Endothelial cell of umbilical vein (primary cell): ENCODE measurements around the gene RASGEF1C. TPM values are rescaled to one million over a fixed set of nuclear protein-coding genes. Genes with fewer than 3 reads are reported as not detected.

Experiments
- BruUV-seq: library from RNA; stranded (reverse); fragments of 400-500 nt; replicated peaks from 2 replicates; lab custom pipeline; 2021; lab: Mats Ljungman, UMichigan
- CTCF ChIA-PET: fragments of 300-600, 350-600 bp; sonication (Branson Sonifier 250); formaldehyde crosslinking; loops from one replicate; lab custom pipeline; 2021; ENCODE audit warnings: antibody characterized with exemption, inconsistent platforms; lab: Charles Lee
- POLR2A ChIA-PET: fragments of 300-600, 350-600 bp; sonication (Branson Sonifier 250); formaldehyde crosslinking; loops from one replicate; lab custom pipeline; 2021; ENCODE audit warnings: antibody characterized with exemption, inconsistent platforms; lab: Charles Lee
- DNase-seq: peaks from one replicate; pipeline ENCODE4 v3.0.0-alpha.2; 2011; ENCODE audit warnings: low read depth, low spot score
- FAIRE-seq: peaks from 2 replicates; lab custom pipeline; 2011; peaks lifted over from hg19 to GRCh38; lab: Jason Lieb, UNC
- H2AFZ ChIP-seq: 2 replicates; pipeline ENCODE4 v1.6.0; 2012; ENCODE audit warnings: low read depth, low read length, control low read depth, inconsistent platforms
- H3K27ac ChIP-seq: 2 replicates; pipeline ENCODE4 v1.5.1; 2011; ENCODE audit warnings: low read depth, mild to moderate bottlenecking, control low read depth, low read length, moderate library complexity; ENCODE audit not compliant: insufficient read depth
- H3K27me3 ChIP-seq, 2 experiments: 2 replicates each; pipeline versions ENCODE4 v1.6.0 to v1.6.1; 2011; ENCODE audit warnings: low read length in 2 of 2, mixed read lengths in 1 of 2; ENCODE audit not compliant: control insufficient read depth in 2 of 2, insufficient read depth in 2 of 2
- H3K36me3 ChIP-seq, 2 experiments: 2 replicates in 1 of 2; 3 replicates in 1 of 2; pipeline ENCODE4 v1.5.1; 2011; ENCODE audit warnings: low read length in 2 of 2, mild to moderate bottlenecking in 1 of 2, moderate library complexity in 1 of 2; ENCODE audit not compliant: control insufficient read depth in 2 of 2, insufficient read depth in 2 of 2; ENCODE audit errors: extremely low read depth in 1 of 2
- H3K4me1 ChIP-seq: 3 replicates; pipeline ENCODE4 v1.5.1; 2011; ENCODE audit warnings: mild to moderate bottlenecking, low read length; ENCODE audit not compliant: control insufficient read depth, insufficient read depth; ENCODE audit errors: extremely low read depth
- H3K4me2 ChIP-seq: 2 replicates; pipeline ENCODE4 v1.6.1; 2011; ENCODE audit warnings: low read length, control low read depth, mixed read lengths; ENCODE audit not compliant: insufficient read depth
- H3K4me3 ChIP-seq, 3 experiments: fragments of 200-600 bp in 1 of 3; sonication (generic), shearing (Covaris generic) in 1 of 3; replicated peaks in 1 of 3; 2 replicates each; pipeline ENCODE4 v1.5.1; 2011 to 2016; ENCODE audit warnings: control low read depth in 3 of 3, low read length in 3 of 3, mild to moderate bottlenecking in 2 of 3, inconsistent platforms in 1 of 3, low read depth in 1 of 3, moderate library complexity in 1 of 3; ENCODE audit not compliant: insufficient read depth in 1 of 3
- H3K79me2 ChIP-seq: 2 replicates; pipeline ENCODE4 v1.6.0; 2012; ENCODE audit warnings: low read length, inconsistent platforms; ENCODE audit not compliant: control insufficient read depth, insufficient read depth
- H3K9ac ChIP-seq: replicated peaks from 2 replicates; pipeline ENCODE3; 2011; ENCODE audit warnings: low read length, control low read depth; ENCODE audit not compliant: insufficient read depth; ENCODE audit errors: extremely low read depth
- H3K9me1 ChIP-seq: replicated peaks from 3 replicates; pipeline ENCODE4 v1.6.0; 2011; ENCODE audit warnings: mild to moderate bottlenecking, low read length; ENCODE audit not compliant: control insufficient read depth, insufficient read depth; ENCODE audit errors: extremely low read depth
- H3K9me3 ChIP-seq: replicated peaks from 2 replicates; pipeline ENCODE4 v1.5.1; 2012; ENCODE audit warnings: low read length, inconsistent platforms; ENCODE audit not compliant: control insufficient read depth, insufficient read depth
- H4K20me1 ChIP-seq: replicated peaks from 2 replicates; pipeline ENCODE3; 2011; ENCODE audit warnings: mild to moderate bottlenecking, low read length; ENCODE audit not compliant: control insufficient read depth, insufficient read depth; ENCODE audit errors: extremely low read depth
- CTCF ChIP-seq, 2 donors: IDR thresholded peaks; 1 replicate in 1 of 2; 2 replicates in 1 of 2; pipeline ENCODE4 v1.5.1; 2011; ENCODE audit warnings: low read length in 2 of 2, mild to moderate bottlenecking in 2 of 2, moderate library complexity in 2 of 2, control low read depth in 1 of 2, inconsistent platforms in 1 of 2, low read depth in 1 of 2; ENCODE audit not compliant: insufficient read depth in 1 of 2; ENCODE audit errors: extremely low read depth in 1 of 2
- EZH2 ChIP-seq: IDR thresholded peaks from 2 replicates; pipeline ENCODE4 v1.6.1; 2012; ENCODE audit warnings: borderline replicate concordance, low read depth, mild to moderate bottlenecking, moderate library complexity, low read length, inconsistent platforms; ENCODE audit not compliant: severe bottlenecking
- GATA2 ChIP-seq: IDR thresholded peaks from 2 replicates; pipeline ENCODE4 v1.7.0; 2011; ENCODE audit warnings: low read depth, mild to moderate bottlenecking, moderate library complexity, mixed read lengths, low read length; ENCODE audit not compliant: insufficient read length, insufficient read depth
- MAX ChIP-seq: IDR thresholded peaks from 2 replicates; pipeline ENCODE4 v1.6.1; 2011; ENCODE audit not compliant: insufficient read depth, insufficient read length
- MYC ChIP-seq: IDR thresholded peaks from one replicate; pipeline ENCODE4 v1.6.1; 2011; ENCODE audit warnings: mild to moderate bottlenecking, low read depth, low read length
- POLR2A ChIP-seq: IDR thresholded peaks from 2 replicates; pipeline ENCODE4 v1.6.1; 2012; ENCODE audit warnings: low read depth, mild to moderate bottlenecking, control low read depth, low read length
- dilution Hi-C: fragments of 300-500 bp; cut with MboI; formaldehyde crosslinking; loops from one replicate; pipeline ENCODE4 v1.15.0; 2019; ENCODE audit warnings: low sequenced_read_pairs; ENCODE audit not compliant: extremely low pct_ligation_motif_present
- intact Hi-C: fragments of 100-400 bp; cut with micrococcal nuclease; formaldehyde crosslinking; loops from one replicate; pipeline ENCODE4 v1.10.0; 2022
- polyA plus RNA-seq, 4 experiments: library from polyadenylated mRNA; depleted of rRNA in 3 of 4; stranded (reverse) in 3 of 4; unstranded in 1 of 4; fragments of >200 nt; gene quantifications; 2 replicates each; pipeline versions ENCODE4 v1.2.1 to v1.2.3, GENCODE V29; 2011 to 2012; ENCODE audit warnings: missing spikeins in 1 of 4
- total RNA-seq: library from RNA; stranded (reverse); gene quantifications from 2 replicates; pipeline ENCODE4 v1.2.3, GENCODE V29; 2021

RASGEF1C gene
- total and polyA plus RNA-seq, 2 donors (not counting 3 experiments of a cell fraction or from before 2014, with no cell fraction given) = not detected

- Histone ChIP-seq H3K27ac (no peak overlapping the region), H3K4me2 (no peak overlapping the region), H3K79me2 (no peaks in the 10 kb centered on the region), H2AFZ (no peak overlapping the region), H3K4me1 (no peaks in the 10 kb centered on the region), H3K27me3 (no peaks in the 10 kb centered on the region), H3K9me3 (no peaks in the 10 kb centered on the region), H3K4me3 (no peak overlapping the region), H3K9me1 (no peaks in the 10 kb centered on the region), H4K20me1 (no peaks in the 10 kb centered on the region), H3K36me3 (no peaks in the 10 kb centered on the region), H3K9ac (no peak overlapping the region)
- intact Hi-C loops (no loop called here), dilution Hi-C loops (no loop called here)
- CTCF ChIA-PET = no interaction called here
- POLR2A ChIA-PET = no interaction called here
- FAIRE-seq = no peak
- no peak for TF ChIP-seq GATA2
- no peak for TF ChIP-seq POLR2A
- TF ChIP-seq MYC = no peak
- TF ChIP-seq EZH2 = no peak
- no peak for TF ChIP-seq CTCF (IDR thresholded peaks at IDR 0.05; ENCODE audit: extremely low read depth in 1 of 2, insufficient read depth in 1 of 2, low read depth in 1 of 2, low read length in 2 of 2)
- TF ChIP-seq MAX = no peak
- DNase-seq = no peak
- BruUV-seq = no TSS peak
Measured at GRCh38 chr5:180114304-180115003, 94.6 kb downstream of the RASGEF1C start.
